GM23338 (cell line): ENCODE results near the gene DENND5A. TPM values are rescaled to one million over a fixed set of nuclear protein-coding genes. Genes with fewer than 3 reads are reported as not detected.

ENCODE experiments used
- ETS1 ChIP-seq: IDR thresholded peaks from 2 replicates; pipeline ENCODE4 v1.6.1; 2016; ENCODE audit warnings: antibody characterized with exemption
- EZH2 ChIP-seq: fragments of 200-600 bp; sonication (generic); IDR thresholded peaks from one replicate; pipeline ENCODE4 v1.8.0; 2017; ENCODE audit warnings: antibody characterized with exemption, mild to moderate bottlenecking, low read depth; ENCODE audit not compliant: unreplicated experiment
- EZH2phosphoT487 ChIP-seq: fragments of 200-600 bp; sonication (generic); IDR thresholded peaks from one replicate; pipeline ENCODE4 v1.8.1; 2018; ENCODE audit warnings: antibody characterized with exemption; ENCODE audit not compliant: unreplicated experiment
- JUNB ChIP-seq: IDR thresholded peaks from one replicate; pipeline ENCODE4 v1.6.1; 2016; ENCODE audit warnings: antibody characterized with exemption; ENCODE audit not compliant: unreplicated experiment
- NANOG ChIP-seq: IDR thresholded peaks from 2 replicates; pipeline ENCODE4 v1.6.1; 2016; ENCODE audit warnings: antibody characterized with exemption, borderline replicate concordance
- REST ChIP-seq: IDR thresholded peaks from one replicate; pipeline ENCODE4 v1.6.1; 2018; ENCODE audit warnings: antibody characterized with exemption; ENCODE audit not compliant: unreplicated experiment
- STAT1 ChIP-seq: IDR thresholded peaks from one replicate; pipeline ENCODE4 v1.6.1; 2016; ENCODE audit warnings: antibody characterized with exemption; ENCODE audit not compliant: unreplicated experiment
- ZNF114 ChIP-seq: fragments of 250-450 bp; sonication (Bioruptor Pico); IDR thresholded peaks from 2 replicates; pipeline ENCODE4 v1.5.0; 2020; ENCODE audit warnings: mild to moderate bottlenecking, moderate library complexity
- ZNF331 ChIP-seq: fragments of 250-450 bp; sonication (Bioruptor Pico); IDR thresholded peaks from 2 replicates; pipeline ENCODE4 v1.5.0; 2020; ENCODE audit warnings: low read depth, mild to moderate bottlenecking, moderate library complexity
- ZNF462 ChIP-seq: fragments of 250-450 bp; sonication (Bioruptor Pico); IDR thresholded peaks from 2 replicates; pipeline ENCODE4 v1.5.0; 2020; ENCODE audit warnings: mild to moderate bottlenecking, moderate library complexity
- polyA plus RNA-seq: library from polyadenylated mRNA; unstranded; fragments of >200 nt; fragmentation: Nextera tagmentation; extraction: Ambion mirVana; gene quantifications from 2 replicates; pipeline ENCODE4 v1.2.1, GENCODE V29; 2016
- total RNA-seq: library from RNA; depleted of rRNA; stranded (reverse); fragments of >200 nt; shearing (Covaris generic); gene quantifications from 2 replicates; pipeline ENCODE4 v1.2.3, GENCODE V29; 2014

DENND5A gene
- total and polyA plus RNA-seq, 2 experiments from 2014 or later, result 28.1 to 56.3 TPM

GRCh38 chr11:9180784-9181183, 84.4 kb downstream of the DENND5A start (continued):
- TF ChIP-seq ZNF462 (CRISPR knock-in tag), result no peak
- TF ChIP-seq STAT1, result no peak
- TF ChIP-seq NANOG, result no peak
- TF ChIP-seq ZNF331, result no peak
- no peak for TF ChIP-seq REST
- no peak for TF ChIP-seq ZNF114
- no peak for TF ChIP-seq JUNB
- TF ChIP-seq ETS1, result no peak
- no peak for TF ChIP-seq EZH2
- no peak for TF ChIP-seq EZH2phosphoT487
